ENCODE results near the gene NUDT9.

Gene NUDT9

DNA sequence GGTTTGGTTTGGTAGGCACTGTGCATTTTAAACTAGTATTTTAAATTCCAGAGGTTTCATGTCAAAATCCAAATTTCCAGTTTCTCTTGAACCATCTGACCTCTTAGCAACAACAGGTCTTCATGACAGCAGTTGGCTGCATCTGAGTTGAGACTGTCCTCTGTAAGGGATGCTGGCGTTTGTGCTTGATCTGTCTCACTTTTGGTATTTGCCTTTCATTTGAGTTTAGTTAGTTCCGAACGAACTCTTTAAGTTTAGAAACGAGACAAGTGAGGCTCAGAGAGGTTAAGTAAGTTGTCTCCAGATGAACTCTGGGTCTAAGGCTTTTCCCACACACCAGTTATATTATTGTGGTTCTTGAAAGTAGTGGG is 77.7 kb downstream of the NUDT9 start:
- H3K79me2 ChIP-seq (ENCODE audit: insufficient read depth, low read depth): no peaks in the 10 kb centered on the region
- TF ChIP-seq, protein P1, sequence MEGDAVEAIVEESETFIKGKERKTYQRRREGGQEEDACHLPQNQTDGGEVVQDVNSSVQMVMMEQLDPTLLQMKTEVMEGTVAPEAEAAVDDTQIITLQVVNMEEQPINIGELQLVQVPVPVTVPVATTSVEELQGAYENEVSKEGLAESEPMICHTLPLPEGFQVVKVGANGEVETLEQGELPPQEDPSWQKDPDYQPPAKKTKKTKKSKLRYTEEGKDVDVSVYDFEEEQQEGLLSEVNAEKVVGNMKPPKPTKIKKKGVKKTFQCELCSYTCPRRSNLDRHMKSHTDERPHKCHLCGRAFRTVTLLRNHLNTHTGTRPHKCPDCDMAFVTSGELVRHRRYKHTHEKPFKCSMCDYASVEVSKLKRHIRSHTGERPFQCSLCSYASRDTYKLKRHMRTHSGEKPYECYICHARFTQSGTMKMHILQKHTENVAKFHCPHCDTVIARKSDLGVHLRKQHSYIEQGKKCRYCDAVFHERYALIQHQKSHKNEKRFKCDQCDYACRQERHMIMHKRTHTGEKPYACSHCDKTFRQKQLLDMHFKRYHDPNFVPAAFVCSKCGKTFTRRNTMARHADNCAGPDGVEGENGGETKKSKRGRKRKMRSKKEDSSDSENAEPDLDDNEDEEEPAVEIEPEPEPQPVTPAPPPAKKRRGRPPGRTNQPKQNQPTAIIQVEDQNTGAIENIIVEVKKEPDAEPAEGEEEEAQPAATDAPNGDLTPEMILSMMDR (conservative IDR thresholded peaks at IDR 0.05; ENCODE audit: low read depth, low read length): no peak
- no peaks in the 10 kb centered on the region for H3K27me3 ChIP-seq (ENCODE audit: insufficient read depth, low read depth)

DNA sequence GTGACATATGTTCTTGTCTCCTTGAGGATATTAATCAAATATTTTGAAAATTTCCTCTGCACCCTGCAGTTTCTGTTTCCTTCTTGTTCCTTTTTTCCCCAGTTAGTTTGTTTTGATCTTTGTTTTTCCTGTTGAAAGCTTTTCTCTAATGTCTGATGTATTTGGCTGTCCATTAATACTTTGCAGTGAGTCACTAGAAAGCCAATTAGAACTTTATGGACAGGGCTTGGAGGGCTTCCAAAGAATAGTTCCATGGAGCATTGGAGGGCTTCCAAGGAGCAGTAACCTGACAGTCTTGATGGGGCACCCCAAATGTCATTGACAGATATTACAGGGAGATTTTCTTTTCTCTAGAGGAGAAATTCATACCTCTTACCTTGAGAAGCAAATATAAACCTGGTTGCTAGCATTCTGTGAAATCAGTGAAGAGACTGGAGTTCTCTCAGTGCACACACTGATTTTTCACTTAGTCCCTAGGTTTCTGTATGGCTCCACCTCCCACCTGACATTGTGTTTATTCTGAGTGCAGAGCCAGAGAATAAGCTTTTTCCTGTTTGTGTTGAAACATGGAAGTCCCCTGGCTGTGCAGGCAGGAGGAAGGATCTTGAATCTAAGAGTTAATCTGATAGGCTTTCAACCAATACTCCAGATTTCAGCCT is 80.3 kb downstream of the NUDT9 start:
- H3K9ac ChIP-seq: no peak overlapping the region
- no peaks in the 10 kb centered on the region for H3K36me3 ChIP-seq (ENCODE audit: insufficient read depth)
- no peaks in the 10 kb centered on the region for H4K20me1 ChIP-seq (ENCODE audit: insufficient read depth)
- no peak overlapping the region for H3K27ac ChIP-seq
- H2AFZ ChIP-seq (ENCODE audit: low read depth): no peak overlapping the region
- no peak overlapping the region for H3K4me3 ChIP-seq (IDR thresholded peaks at IDR 0.05; ENCODE audit: insufficient read depth, low read depth, low read length)
- TF ChIP-seq, protein P1 (conservative IDR thresholded peaks at IDR 0.05; ENCODE audit: low read depth, low read length): no peak
- no peaks in the 10 kb centered on the region for H3K4me1 ChIP-seq (ENCODE audit: low read depth, poor library complexity, severe bottlenecking)
- no peaks in the 10 kb centered on the region for H3K27me3 ChIP-seq (ENCODE audit: insufficient read depth, low read depth)
- no peaks in the 10 kb centered on the region for H3K79me2 ChIP-seq (ENCODE audit: insufficient read depth, low read depth)
- H3K4me2 ChIP-seq: no peak overlapping the region

More for the DNA sequence above, 77.7 kb downstream of the NUDT9 start:
- H3K9ac ChIP-seq: no peak overlapping the region
- H3K4me1 ChIP-seq (ENCODE audit: low read depth, poor library complexity, severe bottlenecking): no peaks in the 10 kb centered on the region
- H3K27ac ChIP-seq: no peak overlapping the region
- no peak overlapping the region for H3K4me3 ChIP-seq (IDR thresholded peaks at IDR 0.05; ENCODE audit: insufficient read depth, low read depth, low read length)
- H4K20me1 ChIP-seq (ENCODE audit: insufficient read depth): no peaks in the 10 kb centered on the region
- H3K36me3 ChIP-seq (ENCODE audit: insufficient read depth): no peaks in the 10 kb centered on the region
- no peak overlapping the region for H2AFZ ChIP-seq (ENCODE audit: low read depth)
- H3K4me2 ChIP-seq: no peak overlapping the region

DNA sequence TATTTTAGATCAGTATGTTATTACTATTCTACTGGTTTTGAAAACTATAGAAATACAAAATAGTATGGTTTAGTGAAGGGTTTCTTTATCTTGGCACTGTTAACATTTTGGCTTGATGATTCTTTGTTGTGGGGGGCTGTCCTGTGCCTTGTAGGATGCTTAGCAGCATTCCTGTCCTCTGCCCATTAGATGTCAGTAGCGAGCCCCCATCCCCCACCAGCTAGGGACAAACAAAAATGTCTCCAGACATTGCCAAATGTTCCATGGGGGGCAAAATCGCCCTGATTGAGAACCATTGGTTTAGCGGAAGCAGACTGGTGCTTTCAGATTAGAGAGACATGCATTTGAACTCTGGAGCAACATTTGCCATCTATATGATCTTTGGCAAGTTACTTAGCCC is 83.5 kb downstream of the NUDT9 start:
- Histone ChIP-seq H3K27ac (no peak overlapping the region), H3K4me3 (IDR thresholded peaks at IDR 0.05; ENCODE audit: insufficient read depth, low read depth, low read length) (no peak overlapping the region), H3K4me1 (ENCODE audit: low read depth, poor library complexity, severe bottlenecking) (no peaks in the 10 kb centered on the region), H3K36me3 (ENCODE audit: insufficient read depth) (no peaks in the 10 kb centered on the region), H3K79me2 (ENCODE audit: insufficient read depth, low read depth) (no peaks in the 10 kb centered on the region), H3K27me3 (ENCODE audit: insufficient read depth, low read depth) (no peaks in the 10 kb centered on the region), H2AFZ (ENCODE audit: low read depth) (no peak overlapping the region), H3K9ac (no peak overlapping the region), H4K20me1 (ENCODE audit: insufficient read depth) (no peaks in the 10 kb centered on the region), H3K4me2 (no peak overlapping the region)
- TF ChIP-seq, protein P1 (conservative IDR thresholded peaks at IDR 0.05; ENCODE audit: low read depth, low read length): no peak

DNA sequence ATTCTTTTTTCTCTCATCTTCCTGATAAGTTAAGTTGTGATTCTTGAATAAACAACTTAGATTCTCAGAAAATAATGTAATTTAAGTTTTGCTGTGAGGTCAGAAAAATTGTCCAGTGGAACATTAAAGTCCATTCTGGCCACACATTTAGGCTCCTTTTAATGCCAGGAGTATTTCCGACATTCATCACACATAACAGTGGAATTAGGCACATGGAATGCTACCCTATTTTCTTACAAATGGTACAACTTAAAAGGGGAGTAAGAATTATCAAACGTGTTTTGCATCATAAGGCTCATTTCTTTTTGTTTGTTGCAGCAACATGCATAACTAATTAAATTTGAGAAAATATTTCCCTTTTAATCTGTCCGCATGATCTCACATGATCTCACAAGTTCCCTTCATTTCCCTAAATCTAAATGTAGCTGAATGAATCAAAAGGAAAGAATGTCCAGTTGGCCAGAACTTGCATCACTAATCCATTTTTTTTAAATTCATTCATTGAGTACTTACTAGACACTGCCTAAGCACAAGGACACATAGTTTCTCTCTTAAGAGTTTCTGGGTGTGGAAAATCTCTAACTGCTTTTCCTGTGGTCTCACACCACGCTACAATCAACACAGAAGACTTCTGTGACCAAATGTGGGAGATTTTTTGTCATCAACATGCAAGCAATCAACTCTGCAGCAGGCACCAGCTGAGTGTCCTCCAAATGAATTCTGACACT is 84.8 kb downstream of the NUDT9 start:
- H2AFZ ChIP-seq (ENCODE audit: low read depth): no peak overlapping the region
- H3K27me3 ChIP-seq (ENCODE audit: insufficient read depth, low read depth): no peaks in the 10 kb centered on the region
- no peak overlapping the region for H3K27ac ChIP-seq
- no peaks in the 10 kb centered on the region for H3K4me1 ChIP-seq (ENCODE audit: low read depth, poor library complexity, severe bottlenecking)
- no peaks in the 10 kb centered on the region for H3K79me2 ChIP-seq (ENCODE audit: insufficient read depth, low read depth)
- H4K20me1 ChIP-seq (ENCODE audit: insufficient read depth): no peaks in the 10 kb centered on the region
- H3K9ac ChIP-seq: no peak overlapping the region
- H3K36me3 ChIP-seq (ENCODE audit: insufficient read depth): no peaks in the 10 kb centered on the region
- no peak overlapping the region for H3K4me2 ChIP-seq
- no peak overlapping the region for H3K4me3 ChIP-seq (IDR thresholded peaks at IDR 0.05; ENCODE audit: insufficient read depth, low read depth, low read length)
- TF ChIP-seq, protein P1 (conservative IDR thresholded peaks at IDR 0.05; ENCODE audit: low read depth, low read length): no peak

Data from KMS-11 (cell line).